Suppressor macrophage treated with lipopolysaccharide for 1 hour (primary cell): Measurements from ENCODE around the gene MTOR.

Experiments used
- DNase-seq, 3 donors: peaks; one replicate each; pipeline ENCODE4 v3.0.0-alpha.2; 2020 to 2022

MTOR gene

GRCh38 chr1:11059155-11059967, 203.0 kb downstream of the MTOR start:
- DNase-seq: peak in 1 of 3 donors; percentile 35

GRCh38 chr1:11058595-11059154, 203.7 kb downstream of the MTOR start:
- DNase-seq: no peak

GRCh38 chr1:11058026-11058425, 204.3 kb downstream of the MTOR start:
- DNase-seq: no peak

GRCh38 chr1:11057477-11057876, 204.9 kb downstream of the MTOR start:
- no peak for DNase-seq
